Measurements from ENCODE around the gene MAMDC2.
"Not testable (repeated sequence)": the region's sequence is repeated elsewhere in the genome, so short reads cannot be mapped to it uniquely, and the experiment has no call there.

MAMDC2 gene

GRCh38 chr9:70137577-70137976 is 93.9 kb downstream of the MAMDC2 start:
- DNase-seq: no peak

DNA sequence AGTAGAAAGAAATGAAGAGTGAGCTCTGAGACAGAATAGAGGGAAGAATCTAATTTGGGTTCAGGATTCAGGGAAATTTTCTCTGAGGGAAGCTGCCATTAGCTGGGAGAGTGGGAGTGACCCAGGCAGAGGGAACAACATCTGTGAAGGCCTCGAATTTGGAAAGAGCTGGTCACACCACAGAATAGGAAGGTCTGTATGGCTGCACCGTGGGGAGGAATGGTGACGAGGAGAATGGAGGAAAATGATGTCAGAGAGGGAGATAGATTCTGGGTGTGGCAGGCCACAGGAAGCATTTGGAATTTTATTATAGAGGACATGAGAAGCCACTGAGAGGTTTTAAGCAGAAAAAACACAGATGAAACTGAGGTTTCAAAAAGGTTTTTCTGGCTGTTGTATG is 98.5 kb downstream of the MAMDC2 start:
- no peak for DNase-seq

- no peak for DNase-seq
Measured at GRCh38 chr9:70143394-70144130, 99.9 kb downstream of the MAMDC2 start.

- DNase-seq: no peak
Measured at GRCh38 chr9:70144131-70144503, 100.5 kb downstream of the MAMDC2 start.

GRCh38 chr9:70145981-70146380 is 102.3 kb downstream of the MAMDC2 start:
- no peak for DNase-seq

DNA sequence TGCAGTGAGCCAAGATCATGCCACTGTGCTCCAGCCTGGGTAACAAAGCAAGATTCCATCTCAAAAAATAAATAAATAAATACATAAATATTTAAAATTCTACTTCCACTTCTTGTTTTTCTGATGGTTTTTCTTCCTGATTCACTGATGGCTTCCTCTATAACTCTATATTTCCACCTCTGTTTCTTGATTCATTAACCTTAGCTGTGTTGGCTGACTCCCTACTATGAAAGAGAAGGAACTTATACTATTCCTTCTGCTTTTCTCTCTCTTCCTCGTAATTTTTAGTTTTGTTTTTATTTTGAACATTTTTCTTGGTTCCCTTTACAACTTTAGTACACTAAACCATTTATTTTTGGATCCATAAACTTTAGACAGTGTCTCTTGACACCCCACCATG is 103.5 kb downstream of the MAMDC2 start:
- no peak for DNase-seq

- DNase-seq: no peak
Measured at GRCh38 chr9:70147651-70148050, 104.0 kb downstream of the MAMDC2 start.

DNA sequence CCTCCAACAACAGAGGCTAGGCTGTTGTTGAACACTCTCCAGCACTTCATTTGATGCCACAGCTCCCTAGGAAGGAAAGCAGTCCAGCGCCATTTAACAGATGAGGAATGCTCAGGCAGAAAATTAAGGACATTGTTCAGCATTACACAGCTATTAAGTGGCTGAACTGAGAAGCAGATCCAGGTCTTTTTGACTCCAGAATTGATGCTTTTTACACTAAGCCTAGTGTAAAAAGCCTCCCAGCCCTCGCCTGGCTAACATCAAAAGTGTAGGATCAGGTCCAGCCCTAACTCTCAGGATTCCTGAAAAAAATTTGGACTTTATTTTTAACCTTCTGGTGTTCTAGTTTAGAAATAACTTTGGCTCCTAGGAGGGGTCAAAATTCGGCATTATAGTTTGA is 108.7 kb downstream of the MAMDC2 start:
- no peak for DNase-seq

GRCh38 chr9:70156729-70157128 is 113.1 kb downstream of the MAMDC2 start:
- DNase-seq: no peak

DNA sequence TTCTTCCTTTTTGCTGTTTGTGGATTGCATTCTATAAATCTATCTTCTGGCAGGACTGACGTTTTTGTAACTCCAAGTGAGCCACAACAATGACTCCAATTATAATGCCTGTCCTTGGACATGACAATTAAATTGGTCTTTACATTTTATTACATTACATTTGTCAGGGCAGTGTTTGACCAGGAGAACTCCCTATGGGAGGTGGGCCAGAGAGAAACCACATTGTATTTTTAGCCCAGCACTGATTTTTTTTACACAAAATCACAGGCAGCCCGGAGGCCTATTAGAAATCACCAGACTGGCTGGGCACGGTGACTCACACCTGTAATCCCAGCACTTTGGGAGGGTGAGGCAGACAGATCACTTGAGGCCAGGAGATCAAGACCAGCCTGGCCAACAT is 116.0 kb downstream of the MAMDC2 start:
- DNase-seq: no peak

DNA sequence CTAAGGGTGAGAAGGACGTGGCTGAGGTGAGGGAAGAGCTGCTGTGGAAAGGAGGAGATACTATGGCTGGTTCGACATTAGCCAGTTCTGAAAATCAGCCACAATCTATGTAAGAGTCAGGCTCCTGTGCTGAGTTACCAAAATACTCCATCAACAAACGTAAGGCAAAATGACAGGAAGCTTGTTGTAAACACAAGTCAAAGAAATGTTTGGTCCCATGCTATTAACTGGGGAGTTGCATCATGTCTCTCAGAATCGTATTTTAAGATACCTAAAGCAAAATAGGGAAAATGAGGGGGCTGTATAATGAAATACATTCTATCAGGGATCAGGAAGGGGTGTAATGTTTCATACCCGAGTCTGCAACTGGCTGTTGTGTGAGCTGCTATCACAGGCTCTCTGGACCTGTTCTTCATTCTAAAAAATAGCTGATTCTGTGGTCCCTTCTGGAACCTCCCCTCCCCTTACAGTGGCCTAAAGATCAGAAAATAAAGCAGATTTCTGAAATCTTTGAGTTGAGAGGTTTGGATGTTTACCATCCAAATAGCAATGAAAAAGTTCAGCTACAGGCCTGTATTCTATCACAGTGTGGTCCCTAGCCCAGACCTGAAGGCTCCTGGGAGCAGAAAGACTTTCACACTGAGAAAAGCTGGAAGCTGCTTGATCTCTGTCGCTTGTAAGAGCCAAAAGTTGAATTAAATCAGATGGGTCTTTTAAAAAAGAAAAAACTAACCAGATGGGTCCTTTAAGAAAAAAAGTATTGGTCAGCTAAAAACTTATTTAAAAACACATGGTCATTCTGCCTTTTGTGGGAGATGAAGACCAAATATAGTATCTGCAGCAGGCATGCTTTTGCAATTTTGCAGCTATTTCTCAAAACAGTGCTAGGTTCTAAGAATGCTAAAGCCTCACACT is 117.3 kb downstream of the MAMDC2 start:
- DNase-seq: no peak

GRCh38 chr9:70165006-70165602 is 121.5 kb downstream of the MAMDC2 start:
- no peak for DNase-seq

DNA sequence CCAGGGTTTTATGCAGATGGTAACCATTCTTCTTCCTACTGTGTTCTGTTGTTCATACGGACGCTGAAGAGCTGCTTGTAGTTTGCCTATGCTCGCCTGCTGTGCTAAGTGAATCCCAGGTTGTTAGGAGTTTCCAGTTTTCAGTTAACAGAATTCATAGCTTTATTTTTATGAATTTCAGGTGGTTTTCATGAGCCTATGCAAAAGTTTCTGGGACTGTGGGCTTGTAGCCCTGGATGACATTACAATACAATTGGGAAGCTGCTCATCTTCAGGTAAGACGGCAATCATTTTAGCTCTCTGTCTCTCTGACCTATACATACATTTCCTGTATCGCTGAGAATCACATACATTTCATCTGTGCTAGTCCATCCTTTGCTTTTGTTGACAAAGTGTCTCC is 124.9 kb downstream of the MAMDC2 start:
- DNase-seq: no peak

GRCh38 chr9:70169222-70169621 is 125.6 kb downstream of the MAMDC2 start:
- no peak for DNase-seq

- DNase-seq: no peak
Measured at GRCh38 chr9:70170151-70170790, 126.6 kb downstream of the MAMDC2 start.

DNA sequence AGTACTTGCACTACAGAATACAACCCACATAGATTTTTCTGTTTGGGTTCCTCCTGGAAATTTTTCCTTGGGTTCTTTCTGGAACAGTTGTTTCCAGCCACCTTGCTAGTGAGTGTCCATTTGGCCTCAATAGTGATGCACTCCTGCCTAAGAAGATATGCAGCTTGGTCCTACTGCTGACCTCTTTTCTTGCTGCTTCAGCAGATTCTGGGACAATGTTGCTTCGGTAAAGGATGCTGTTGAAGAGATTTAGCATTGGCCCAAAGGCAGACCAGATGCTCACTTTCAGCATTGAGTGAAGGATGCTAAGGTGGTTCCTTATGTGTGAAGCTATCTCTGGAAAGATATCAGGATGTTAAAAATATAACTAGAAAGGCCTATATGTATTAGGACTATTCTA is 128.9 kb downstream of the MAMDC2 start:
- DNase-seq: no peak

DNA sequence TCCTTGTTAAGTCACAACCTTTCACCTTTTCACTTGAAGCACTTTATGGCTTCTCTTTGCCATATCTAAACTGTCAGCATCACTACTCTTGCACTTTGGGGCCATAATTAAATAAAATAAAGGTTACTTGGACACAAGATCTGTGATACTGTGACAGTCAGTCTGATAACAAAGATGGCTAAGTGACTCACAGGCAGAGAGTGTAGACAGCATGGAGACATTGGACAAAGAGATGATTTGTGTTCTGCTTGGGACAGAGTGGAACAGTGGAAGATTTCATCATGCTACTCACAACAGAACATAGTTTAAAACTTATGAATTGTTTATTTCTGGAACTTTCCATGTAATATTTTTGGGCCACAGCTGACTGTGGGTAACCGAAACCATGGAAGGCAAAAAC is 133.5 kb downstream of the MAMDC2 start:
- DNase-seq: no peak

GRCh38 chr9:70192707-70193106 is 149.1 kb downstream of the MAMDC2 start:
- no peak for DNase-seq

DNA sequence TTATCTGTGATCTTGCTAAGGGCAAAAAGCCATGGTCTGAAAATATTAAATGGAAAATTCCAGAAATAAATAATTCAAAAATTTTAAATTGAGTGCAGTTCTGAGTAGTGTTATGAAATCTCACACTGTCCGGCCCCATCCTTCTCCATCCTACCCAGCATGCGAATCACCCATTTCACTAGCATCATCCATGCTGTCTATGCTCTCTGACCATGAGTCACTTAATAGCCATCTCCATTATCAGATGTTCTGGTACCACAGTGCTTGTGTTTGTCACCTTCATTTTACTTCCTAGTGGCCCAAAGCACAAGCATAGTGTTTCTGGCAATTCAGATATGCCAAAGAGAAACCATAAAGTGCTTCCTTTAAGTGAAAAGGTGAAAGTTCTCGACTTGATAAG is 151.8 kb downstream of the MAMDC2 start:
- no peak for DNase-seq

GRCh38 chr9:70197216-70198044 is 153.8 kb downstream of the MAMDC2 start:
- DNase-seq: no peak

GRCh38 chr9:70204743-70205142 is 161.1 kb downstream of the MAMDC2 start:
- DNase-seq: not testable (repeated sequence)

DNA sequence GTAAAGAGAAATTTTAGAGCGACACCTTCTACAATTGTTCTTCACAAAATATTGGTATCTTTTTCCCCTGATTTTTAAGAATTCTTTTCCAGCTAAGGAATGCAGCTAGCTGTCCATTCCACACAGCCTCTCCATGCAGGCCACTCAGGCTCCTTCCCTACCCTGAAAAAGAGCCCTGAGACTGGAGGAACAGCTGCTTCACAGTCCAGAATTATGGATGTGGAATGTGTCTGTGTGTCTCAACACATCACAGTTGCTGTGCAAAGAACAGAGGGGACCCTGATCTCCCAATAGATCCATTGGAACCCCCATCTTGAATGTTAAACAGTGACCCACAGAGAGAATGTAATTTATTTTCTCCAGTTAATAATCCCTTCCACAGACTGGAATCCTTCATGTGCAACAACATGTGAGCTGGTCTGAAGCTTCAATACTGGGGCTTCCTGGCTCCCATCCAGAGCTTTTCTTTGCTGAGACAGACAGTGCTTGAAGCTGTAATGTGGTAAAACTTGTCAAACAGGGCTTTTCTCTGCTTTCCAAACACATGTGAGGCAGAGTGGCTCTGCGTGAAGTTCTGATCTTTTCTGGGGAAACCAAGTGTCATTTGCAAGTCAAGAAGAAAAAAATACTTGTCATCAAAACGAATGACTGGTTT is 161.8 kb downstream of the MAMDC2 start:
- no peak for DNase-seq
